ENCODE results near the gene CWC25. TPM values are rescaled to one million over a fixed set of nuclear protein-coding genes. Genes with fewer than 3 reads are reported as not detected.
A peak's percentile ranks its signal among the peaks of the same experiment; 100 is the strongest.

CWC25 gene
- total and polyA plus RNA-seq, 2 of the 13 experiments (the other 11 are each of a cell fraction or from before 2014, with no cell fraction given): 15.6 to 22.7 TPM

DNA sequence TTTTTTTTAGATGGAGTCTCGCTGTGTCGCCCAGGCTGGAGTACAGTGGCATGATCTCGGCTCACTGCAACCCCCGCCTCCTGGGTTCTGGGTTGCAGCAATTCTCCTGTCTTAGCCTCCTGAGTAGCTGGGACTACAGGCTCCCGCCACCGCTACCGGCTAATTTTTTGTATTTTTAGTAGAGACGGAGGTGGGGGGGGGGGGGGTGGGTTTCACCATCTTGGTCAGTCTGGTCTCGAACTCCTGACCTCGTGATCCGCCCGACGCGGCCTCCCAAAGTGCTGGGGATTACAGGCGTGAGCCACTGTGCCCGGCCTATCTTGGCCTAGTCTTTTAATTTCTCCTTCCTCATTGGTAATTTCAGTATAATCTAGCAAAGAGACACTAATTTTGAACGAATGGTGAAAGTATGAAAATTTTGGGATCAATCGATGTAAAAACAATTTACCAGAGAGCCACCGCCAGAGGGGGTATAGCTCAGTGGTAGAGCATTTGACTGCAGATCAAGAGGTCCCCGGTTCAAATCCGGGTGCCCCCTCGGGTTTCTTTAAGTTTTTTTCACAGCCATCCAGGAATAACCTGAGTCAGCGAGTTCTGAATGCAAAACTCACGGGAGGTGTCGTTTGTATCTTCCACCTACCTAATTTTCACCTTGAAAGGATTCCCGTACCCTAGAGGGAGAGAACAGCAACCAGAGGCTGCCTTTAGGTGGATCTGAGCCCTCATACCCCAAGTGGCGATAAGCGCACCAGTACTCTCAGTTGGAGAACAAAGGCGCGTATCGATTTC, 42.3 kb upstream of the CWC25 start (continued):
- no peak for TF ChIP-seq ZNF574 (CRISPR knock-in tag; IDR thresholded peaks at IDR 0.05)
- TF ChIP-seq ZNF670 (CRISPR knock-in tag; IDR thresholded peaks at IDR 0.05; ENCODE audit: borderline replicate concordance): no peak; the same call in 1 of the 2 replicates
- no peak for TF ChIP-seq HNRNPH1 (optimal IDR thresholded peaks at IDR 0.05; ENCODE audit: low read depth, low read length)
- TF ChIP-seq ZNF563 (CRISPR knock-in tag; IDR thresholded peaks at IDR 0.05): no peak
- TF ChIP-seq, protein P1, sequence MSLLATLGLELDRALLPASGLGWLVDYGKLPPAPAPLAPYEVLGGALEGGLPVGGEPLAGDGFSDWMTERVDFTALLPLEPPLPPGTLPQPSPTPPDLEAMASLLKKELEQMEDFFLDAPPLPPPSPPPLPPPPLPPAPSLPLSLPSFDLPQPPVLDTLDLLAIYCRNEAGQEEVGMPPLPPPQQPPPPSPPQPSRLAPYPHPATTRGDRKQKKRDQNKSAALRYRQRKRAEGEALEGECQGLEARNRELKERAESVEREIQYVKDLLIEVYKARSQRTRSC (CRISPR knock-in tag; IDR thresholded peaks at IDR 0.05; ENCODE audit: low read depth): no peak
- TF ChIP-seq, protein P2, sequence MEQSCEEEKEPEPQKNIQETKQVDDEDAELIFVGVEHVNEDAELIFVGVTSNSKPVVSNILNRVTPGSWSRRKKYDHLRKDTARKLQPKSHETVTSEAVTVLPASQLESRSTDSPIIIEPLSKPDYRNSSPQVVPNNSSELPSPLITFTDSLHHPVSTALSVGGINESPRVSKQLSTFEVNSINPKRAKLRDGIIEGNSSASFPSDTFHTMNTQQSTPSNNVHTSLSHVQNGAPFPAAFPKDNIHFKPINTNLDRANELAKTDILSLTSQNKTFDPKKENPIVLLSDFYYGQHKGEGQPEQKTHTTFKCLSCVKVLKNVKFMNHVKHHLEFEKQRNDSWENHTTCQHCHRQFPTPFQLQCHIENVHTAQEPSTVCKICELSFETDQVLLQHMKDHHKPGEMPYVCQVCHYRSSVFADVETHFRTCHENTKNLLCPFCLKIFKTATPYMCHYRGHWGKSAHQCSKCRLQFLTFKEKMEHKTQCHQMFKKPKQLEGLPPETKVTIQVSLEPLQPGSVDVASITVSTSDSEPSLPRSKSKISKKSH (CRISPR knock-in tag; IDR thresholded peaks at IDR 0.05; ENCODE audit: borderline replicate concordance): no peak
- no peak for TF ChIP-seq ZBTB8A (CRISPR knock-in tag; IDR thresholded peaks at IDR 0.05; ENCODE audit: borderline replicate concordance, low read depth)
- no peak for TF ChIP-seq ZNF329 (CRISPR knock-in tag; IDR thresholded peaks at IDR 0.05; ENCODE audit: low read depth)
- TF ChIP-seq LCORL (IDR thresholded peaks at IDR 0.05): peak; percentile 49; the same call in 1 of the 2 replicates
- TF ChIP-seq LCORL (CRISPR knock-in tag; IDR thresholded peaks at IDR 0.05): peak; percentile 60
- no peak for TF ChIP-seq EEA1 (CRISPR knock-in tag; IDR thresholded peaks at IDR 0.05; ENCODE audit: borderline replicate concordance)
- TF ChIP-seq, protein P3, sequence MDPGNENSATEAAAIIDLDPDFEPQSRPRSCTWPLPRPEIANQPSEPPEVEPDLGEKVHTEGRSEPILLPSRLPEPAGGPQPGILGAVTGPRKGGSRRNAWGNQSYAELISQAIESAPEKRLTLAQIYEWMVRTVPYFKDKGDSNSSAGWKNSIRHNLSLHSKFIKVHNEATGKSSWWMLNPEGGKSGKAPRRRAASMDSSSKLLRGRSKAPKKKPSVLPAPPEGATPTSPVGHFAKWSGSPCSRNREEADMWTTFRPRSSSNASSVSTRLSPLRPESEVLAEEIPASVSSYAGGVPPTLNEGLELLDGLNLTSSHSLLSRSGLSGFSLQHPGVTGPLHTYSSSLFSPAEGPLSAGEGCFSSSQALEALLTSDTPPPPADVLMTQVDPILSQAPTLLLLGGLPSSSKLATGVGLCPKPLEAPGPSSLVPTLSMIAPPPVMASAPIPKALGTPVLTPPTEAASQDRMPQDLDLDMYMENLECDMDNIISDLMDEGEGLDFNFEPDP (CRISPR knock-in tag; conservative IDR thresholded peaks at IDR 0.05): 0 out of 2 replicates have a peak, but pooled peaks have one; percentile 36
- peak; percentile 76 for TF ChIP-seq KAT8 (CRISPR knock-in tag; IDR thresholded peaks at IDR 0.05)
- no peak for TF ChIP-seq NFKB2 (CRISPR knock-in tag; IDR thresholded peaks at IDR 0.05; ENCODE audit: borderline replicate concordance)
- TF ChIP-seq ZNF770 (CRISPR knock-in tag; IDR thresholded peaks at IDR 0.05): no peak
- no peak for TF ChIP-seq SRSF1 (optimal IDR thresholded peaks at IDR 0.05; ENCODE audit: low read depth, low read length)
- no peak; the same call in 1 of the 2 replicates for TF ChIP-seq ZNF749 (CRISPR knock-in tag; IDR thresholded peaks at IDR 0.05; ENCODE audit: borderline replicate concordance)
- no peak for TF ChIP-seq HOXA7 (CRISPR knock-in tag; IDR thresholded peaks at IDR 0.05)
- 0 out of 2 replicates have a peak, but pooled peaks have one; percentile 6 for TF ChIP-seq CREB1 (IDR thresholded peaks at IDR 0.05)
- peak; percentile 69 for TF ChIP-seq CREB1 (CRISPR knock-in tag; IDR thresholded peaks at IDR 0.05)
- TF ChIP-seq ZZZ3 (CRISPR knock-in tag; IDR thresholded peaks at IDR 0.05; ENCODE audit: borderline replicate concordance): no peak

Measured in HepG2 (cell line).